ENCODE results near the gene POTEM.
"Not testable (repeated sequence)": the region's sequence is repeated elsewhere in the genome, so short reads cannot be mapped to it uniquely, and the experiment has no call there.

Gene POTEM

GRCh38 chr14:18967134-18967533 is at the start of gene POTEM:
Gene POTEM, plus strand, starts transcription at chr14:18967434. Its CDS starts 52 bp downstream, at chr14:18967486.
- not testable (repeated sequence) for DNase-seq (ENCODE audit: extremely low read depth in 1 of 2, low read depth in 1 of 2)

- DNase-seq (ENCODE audit: extremely low read depth in 1 of 2, low read depth in 1 of 2), result not testable (repeated sequence)
Measured at GRCh38 chr14:18918345-18918744, 48.9 kb upstream of the POTEM start.

- not testable (repeated sequence) for DNase-seq (ENCODE audit: extremely low read depth in 1 of 2, low read depth in 1 of 2)
Measured at GRCh38 chr14:18920052-18920451, 47.2 kb upstream of the POTEM start.

- not testable (repeated sequence) for DNase-seq (ENCODE audit: extremely low read depth in 1 of 2, low read depth in 1 of 2)
Measured at GRCh38 chr14:18921055-18921701, 46.1 kb upstream of the POTEM start.

GRCh38 chr14:18936848-18937247 is 30.4 kb upstream of the POTEM start:
- not testable (repeated sequence) for DNase-seq (ENCODE audit: extremely low read depth in 1 of 2, low read depth in 1 of 2)

- DNase-seq (ENCODE audit: extremely low read depth in 1 of 2, low read depth in 1 of 2), result not testable (repeated sequence)
Measured at GRCh38 chr14:18938733-18939132, 28.5 kb upstream of the POTEM start.

- DNase-seq (ENCODE audit: extremely low read depth in 1 of 2, low read depth in 1 of 2), result not testable (repeated sequence)
Measured at GRCh38 chr14:18949939-18950338, 17.3 kb upstream of the POTEM start.

- not testable (repeated sequence) for DNase-seq (ENCODE audit: extremely low read depth in 1 of 2, low read depth in 1 of 2)
Measured at GRCh38 chr14:18953085-18953484, 14.1 kb upstream of the POTEM start.

GRCh38 chr14:18955816-18956215 is 11.4 kb upstream of the POTEM start:
- DNase-seq (ENCODE audit: extremely low read depth in 1 of 2, low read depth in 1 of 2), result not testable (repeated sequence)

- DNase-seq (ENCODE audit: extremely low read depth in 1 of 2, low read depth in 1 of 2), result not testable (repeated sequence)
Measured at GRCh38 chr14:18961576-18961975, 5.7 kb upstream of the POTEM start.

GRCh38 chr14:18962143-18962542 is 5.1 kb upstream of the POTEM start:
- not testable (repeated sequence) for DNase-seq (ENCODE audit: extremely low read depth in 1 of 2, low read depth in 1 of 2)

GRCh38 chr14:18963276-18963675 is 4.0 kb upstream of the POTEM start:
- DNase-seq (ENCODE audit: extremely low read depth in 1 of 2, low read depth in 1 of 2), result not testable (repeated sequence)

- not testable (repeated sequence) for DNase-seq (ENCODE audit: extremely low read depth in 1 of 2, low read depth in 1 of 2)
Measured at GRCh38 chr14:18964878-18965277, 2.4 kb upstream of the POTEM start.

GRCh38 chr14:19002566-19002965 is 35.3 kb downstream of the POTEM start:
- not testable (repeated sequence) for DNase-seq (ENCODE audit: extremely low read depth in 1 of 2, low read depth in 1 of 2)

GRCh38 chr14:19006490-19006889 is 39.3 kb downstream of the POTEM start:
- not testable (repeated sequence) for DNase-seq (ENCODE audit: extremely low read depth in 1 of 2, low read depth in 1 of 2)

- not testable (repeated sequence) for DNase-seq (ENCODE audit: extremely low read depth in 1 of 2, low read depth in 1 of 2)
Measured at GRCh38 chr14:19007678-19008077, 40.4 kb downstream of the POTEM start.

GRCh38 chr14:19011029-19011428 is 43.8 kb downstream of the POTEM start:
- DNase-seq (ENCODE audit: extremely low read depth in 1 of 2, low read depth in 1 of 2), result not testable (repeated sequence)

- DNase-seq (ENCODE audit: extremely low read depth in 1 of 2, low read depth in 1 of 2), result not testable (repeated sequence)
Measured at GRCh38 chr14:19011703-19012102, 44.5 kb downstream of the POTEM start.

- DNase-seq (ENCODE audit: extremely low read depth in 1 of 2, low read depth in 1 of 2), result not testable (repeated sequence)
Measured at GRCh38 chr14:19015185-19015584, 48.0 kb downstream of the POTEM start.

GRCh38 chr14:19025080-19025589 is 57.9 kb downstream of the POTEM start:
- DNase-seq (ENCODE audit: extremely low read depth in 1 of 2, low read depth in 1 of 2), result not testable (repeated sequence)

GRCh38 chr14:19026649-19027351 is 59.6 kb downstream of the POTEM start:
- not testable (repeated sequence) for DNase-seq (ENCODE audit: extremely low read depth in 1 of 2, low read depth in 1 of 2)

- DNase-seq (ENCODE audit: extremely low read depth in 1 of 2, low read depth in 1 of 2), result not testable (repeated sequence)
Measured at GRCh38 chr14:19027895-19028294, 60.7 kb downstream of the POTEM start.

Data from stimulated activated CD8-positive, alpha-beta memory T cell treated with anti-CD3 and anti-CD28 coated beads, Interleukin-7, amount 100 ng/mL, for 48 hours (primary cell).